HEK293 (cell line): ENCODE data around the gene DHX40.

Experiments used
- CTCF ChIA-PET: fragments of 350-600 bp; formaldehyde crosslinking; extraction: SDS; loops from one replicate; lab custom pipeline; 2021; ENCODE audit warnings: antibody characterized with exemption; lab: Yijun Ruan, JAX
- POLR2A ChIA-PET: fragments of 300-600 bp; formaldehyde crosslinking; extraction: SDS; loops from one replicate; lab custom pipeline; 2020; ENCODE audit warnings: antibody characterized with exemption, inconsistent platforms; lab: Yijun Ruan, JAX
- H3K27ac ChIP-seq: fragments of 200-500 bp; sonication (Bioruptor generic); 2 replicates; pipeline ENCODE4 v1.5.1; 2014; ENCODE audit warnings: low read depth, low read length, control low read depth, inconsistent platforms; ENCODE audit errors: extremely low read depth
- H3K36me3 ChIP-seq, 2 experiments: fragments of 200-500 bp in 1 of 2; sonication (Bioruptor generic) in 1 of 2; 1 replicate in 1 of 2; 2 replicates in 1 of 2; pipeline ENCODE4 v1.5.1; 2014 to 2017; ENCODE audit warnings: inconsistent platforms in 2 of 2, low read length in 2 of 2; ENCODE audit not compliant: control insufficient read depth in 2 of 2, insufficient read depth in 1 of 2
- H3K4me1 ChIP-seq: fragments of 200-500 bp; sonication (Bioruptor generic); 2 replicates; pipeline ENCODE4 v1.5.1; 2014; ENCODE audit warnings: mild to moderate bottlenecking, low read length, inconsistent platforms; ENCODE audit not compliant: control insufficient read depth, insufficient read depth
- H3K4me3 ChIP-seq: 2 replicates; pipeline ENCODE4 v1.5.1; 2011; ENCODE audit warnings: low read depth, mild to moderate bottlenecking, control low read depth, low read length, moderate library complexity
- H3K9me3 ChIP-seq: fragments of 200-500 bp; sonication (Bioruptor generic); 2 replicates; pipeline ENCODE4 v1.5.1; 2014; ENCODE audit warnings: low read depth, low read length, inconsistent platforms; ENCODE audit not compliant: control insufficient read depth, insufficient read depth
- AEBP2 ChIP-seq: fragments of 450-650 bp; formaldehyde crosslinking; IDR thresholded peaks from 2 replicates; pipeline ENCODE4 v1.5.1; 2016; ENCODE audit warnings: missing biosample characterization, missing genetic modification characterization, borderline replicate concordance
- BCL6B ChIP-seq: fragments of 450-650 bp; formaldehyde crosslinking; IDR thresholded peaks from 2 replicates; pipeline ENCODE4 v1.5.1; 2017; ENCODE audit warnings: missing biosample characterization, missing genetic modification characterization
- KLF17 ChIP-seq: fragments of 450-650 bp; formaldehyde crosslinking; IDR thresholded peaks from 2 replicates; pipeline ENCODE4 v1.5.1; 2016; ENCODE audit warnings: missing biosample characterization, missing genetic modification characterization
- PRDM2 ChIP-seq: fragments of 450-650 bp; formaldehyde crosslinking; IDR thresholded peaks from 2 replicates; pipeline ENCODE4 v1.5.1; 2016; ENCODE audit warnings: missing biosample characterization, missing genetic modification characterization, borderline replicate concordance
- ZBTB6 ChIP-seq: fragments of 450-650 bp; formaldehyde crosslinking; IDR thresholded peaks from 2 replicates; pipeline ENCODE4 v1.5.1; 2017; ENCODE audit warnings: missing biosample characterization, missing genetic modification characterization
- ZNF184 ChIP-seq: fragments of 450-650 bp; IDR thresholded peaks from 2 replicates; pipeline ENCODE4 v1.5.1; 2018; ENCODE audit warnings: missing biosample characterization, mild to moderate bottlenecking, missing genetic modification characterization
- ZNF2 ChIP-seq: fragments of 450-650 bp; formaldehyde crosslinking; IDR thresholded peaks from 2 replicates; pipeline ENCODE4 v1.5.1; 2016; ENCODE audit warnings: missing biosample characterization, missing genetic modification characterization
- ZNF223 ChIP-seq: fragments of 450-650 bp; formaldehyde crosslinking; IDR thresholded peaks from 2 replicates; pipeline ENCODE4 v1.5.1; 2016; ENCODE audit warnings: missing biosample characterization, missing genetic modification characterization
- ZNF266 ChIP-seq: fragments of 450-650 bp; formaldehyde crosslinking; IDR thresholded peaks from 2 replicates; pipeline ENCODE4 v1.5.1; 2016; ENCODE audit warnings: missing biosample characterization, missing genetic modification characterization, low read depth
- ZNF302 ChIP-seq: fragments of 450-650 bp; formaldehyde crosslinking; IDR thresholded peaks from 2 replicates; pipeline ENCODE4 v1.5.1; 2016; ENCODE audit warnings: missing biosample characterization, missing genetic modification characterization, low read depth
- ZNF362 ChIP-seq: fragments of 450-650 bp; formaldehyde crosslinking; IDR thresholded peaks from 2 replicates; pipeline ENCODE4 v1.5.1; 2016; ENCODE audit warnings: missing biosample characterization, missing genetic modification characterization
- ZNF366 ChIP-seq: fragments of 450-650 bp; formaldehyde crosslinking; conservative IDR thresholded peaks from 2 replicates; pipeline ENCODE4 v1.5.1; 2016; ENCODE audit warnings: missing biosample characterization, missing genetic modification characterization
- ZNF37A ChIP-seq: fragments of 450-650 bp; IDR thresholded peaks from 2 replicates; pipeline ENCODE4 v1.5.1; 2018; ENCODE audit warnings: missing biosample characterization, missing genetic modification characterization
- ZNF394 ChIP-seq: fragments of 450-650 bp; formaldehyde crosslinking; IDR thresholded peaks from 2 replicates; pipeline ENCODE4 v1.5.1; 2016; ENCODE audit warnings: missing biosample characterization, missing genetic modification characterization, mild to moderate bottlenecking, moderate library complexity, borderline replicate concordance
- ZNF416 ChIP-seq: fragments of 450-650 bp; formaldehyde crosslinking; IDR thresholded peaks from 2 replicates; pipeline ENCODE4 v1.5.1; 2016; ENCODE audit warnings: missing biosample characterization, missing genetic modification characterization
- ZNF449 ChIP-seq: fragments of 450-650 bp; formaldehyde crosslinking; IDR thresholded peaks from 2 replicates; pipeline ENCODE4 v1.5.1; 2017; ENCODE audit warnings: missing biosample characterization, mild to moderate bottlenecking, missing genetic modification characterization, moderate library complexity
- ZNF623 ChIP-seq: fragments of 450-650 bp; formaldehyde crosslinking; IDR thresholded peaks from 2 replicates; pipeline ENCODE4 v1.5.1; 2016; ENCODE audit warnings: missing biosample characterization, missing genetic modification characterization
- ZNF670 ChIP-seq: fragments of 450-650 bp; formaldehyde crosslinking; IDR thresholded peaks from 2 replicates; pipeline ENCODE4 v1.5.1; 2016; ENCODE audit warnings: missing biosample characterization, missing genetic modification characterization, low read depth
- ZNF776 ChIP-seq: fragments of 450-650 bp; formaldehyde crosslinking; IDR thresholded peaks from 2 replicates; pipeline ENCODE4 v1.5.0; 2017; ENCODE audit warnings: missing biosample characterization, missing genetic modification characterization, borderline replicate concordance
- ZXDB ChIP-seq: fragments of 450-650 bp; formaldehyde crosslinking; IDR thresholded peaks from 2 replicates; pipeline ENCODE4 v1.5.1; 2016; ENCODE audit warnings: missing biosample characterization, missing genetic modification characterization

Gene DHX40

GRCh38 chr17:59516451-59516850, 49.0 kb upstream of the DHX40 start:
- CTCF ChIA-PET: no interaction called here
- POLR2A ChIA-PET: no interaction called here
- TF ChIP-seq ZNF416 (no peak), ZXDB (tag by site-specific recombination) (no peak), ZNF184 (tag by site-specific recombination) (no peak), ZNF449 (tag by site-specific recombination) (no peak), ZNF223 (tag by site-specific recombination) (no peak), PRDM2 (tag by site-specific recombination) (no peak), ZNF776 (tag by site-specific recombination) (no peak), ZNF623 (tag by site-specific recombination) (no peak), KLF17 (tag by site-specific recombination) (no peak), ZNF2 (no peak), BCL6B (tag by site-specific recombination) (no peak), ZNF37A (tag by site-specific recombination) (no peak), AEBP2 (no peak), ZNF394 (no peak), ZBTB6 (tag by site-specific recombination) (no peak), ZNF670 (tag by site-specific recombination) (no peak), ZNF266 (tag by site-specific recombination) (no peak), ZNF366 (tag by site-specific recombination) (no peak), ZNF302 (no peak), ZNF362 (no peak)
- H3K4me1 ChIP-seq: peaks cover 7% of the 10 kb centered on the region
- H3K4me3 ChIP-seq: no peak overlapping the region
- H3K36me3 ChIP-seq: no peaks in the 10 kb centered on the region
- H3K27ac ChIP-seq: no peak overlapping the region
- H3K9me3 ChIP-seq: no peaks in the 10 kb centered on the region
